ENCODE measurements around the gene F12. TPM values are rescaled to one million over a fixed set of nuclear protein-coding genes. Genes with fewer than 3 reads are reported as not detected.

The F12 gene
- total and polyA plus RNA-seq, 2 donors (not counting 3 experiments of a cell fraction or from before 2014, with no cell fraction given), result 1.00 to 1.4 TPM

GRCh38 chr5:177410575-177410974, 1.2 kb upstream of the F12 start:
- Histone ChIP-seq H3K9me1 (replicated peaks; ENCODE audit: control insufficient read depth, extremely low read depth, insufficient read depth, low read length) (no peaks in the 10 kb centered on the region), H3K27me3 (ENCODE audit: control insufficient read depth in 2 of 2, insufficient read depth in 2 of 2, low read length in 2 of 2) (peaks cover 0 to 7% of the 10 kb centered on the region in 2 experiments), H3K27ac (ENCODE audit: insufficient read depth, low read depth, low read length) (no peak overlapping the region), H4K20me1 (replicated peaks; ENCODE audit: control insufficient read depth, extremely low read depth, insufficient read depth, low read length) (no peaks in the 10 kb centered on the region), H3K4me3 (replicated peaks in 1 of 3; ENCODE audit: insufficient read depth in 1 of 3, low read depth in 1 of 3, low read length in 3 of 3) (no peak overlapping the region), H2AFZ (ENCODE audit: low read depth, low read length) (no peak overlapping the region), H3K9ac (replicated peaks; ENCODE audit: extremely low read depth, insufficient read depth, low read length) (no peak overlapping the region), H3K79me2 (ENCODE audit: control insufficient read depth, insufficient read depth, low read length) (no peaks in the 10 kb centered on the region), H3K9me3 (replicated peaks; ENCODE audit: control insufficient read depth, insufficient read depth, low read length) (no peaks in the 10 kb centered on the region), H3K4me1 (ENCODE audit: control insufficient read depth, extremely low read depth, insufficient read depth, low read length) (no peaks in the 10 kb centered on the region), H3K4me2 (ENCODE audit: insufficient read depth, low read length) (no peak overlapping the region), H3K36me3 (ENCODE audit: control insufficient read depth in 2 of 2, extremely low read depth in 1 of 2, insufficient read depth in 2 of 2, low read length in 2 of 2) (no peaks in the 10 kb centered on the region)
- POLR2A ChIA-PET, result interaction anchor here (1.1 kb wide), 1 partner anchor 15 kb away, joined by 4 read pairs; no protein-coding TSS in a partner anchor
- BruUV-seq (replicated peaks), result no TSS peak
- FAIRE-seq (no peak), DNase-seq (ENCODE audit: low read depth, low spot score) (no peak)
- dilution Hi-C loops (cut with MboI; ENCODE audit: extremely low pct_ligation_motif_present, low sequenced_read_pairs) (no loop called here), intact Hi-C loops (cut with micrococcal nuclease) (no loop called here)
- CTCF ChIA-PET, result no interaction called here
- TF ChIP-seq CTCF (IDR thresholded peaks at IDR 0.05; ENCODE audit: extremely low read depth in 1 of 2, insufficient read depth in 1 of 2, low read depth in 1 of 2, low read length in 2 of 2), result no peak
- TF ChIP-seq JUN (IDR thresholded peaks at IDR 0.05; ENCODE audit: borderline replicate concordance, insufficient read depth, insufficient read length, low read depth), result no peak
- TF ChIP-seq GATA2 (IDR thresholded peaks at IDR 0.05; ENCODE audit: insufficient read depth, insufficient read length, low read depth, low read length), result no peak
- no peak for TF ChIP-seq MYC (IDR thresholded peaks at IDR 0.05; ENCODE audit: low read depth, low read length)
- TF ChIP-seq FOS (IDR thresholded peaks at IDR 0.05; ENCODE audit: borderline replicate concordance, insufficient read depth, low read length), result no peak
- TF ChIP-seq POLR2A (IDR thresholded peaks at IDR 0.05; ENCODE audit: low read depth, low read length), result no peak
- no peak for TF ChIP-seq MAX (IDR thresholded peaks at IDR 0.05; ENCODE audit: insufficient read depth, insufficient read length)
- no peak for TF ChIP-seq EZH2 (IDR thresholded peaks at IDR 0.05; ENCODE audit: borderline replicate concordance, low read depth, low read length, severe bottlenecking)
- TF ChIP-seq POLR2AphosphoS5 (IDR thresholded peaks at IDR 0.05; ENCODE audit: insufficient read depth, low read depth, low read length), result no peak
